Measurements from ENCODE around the gene LAYN.

LAYN gene

DNA sequence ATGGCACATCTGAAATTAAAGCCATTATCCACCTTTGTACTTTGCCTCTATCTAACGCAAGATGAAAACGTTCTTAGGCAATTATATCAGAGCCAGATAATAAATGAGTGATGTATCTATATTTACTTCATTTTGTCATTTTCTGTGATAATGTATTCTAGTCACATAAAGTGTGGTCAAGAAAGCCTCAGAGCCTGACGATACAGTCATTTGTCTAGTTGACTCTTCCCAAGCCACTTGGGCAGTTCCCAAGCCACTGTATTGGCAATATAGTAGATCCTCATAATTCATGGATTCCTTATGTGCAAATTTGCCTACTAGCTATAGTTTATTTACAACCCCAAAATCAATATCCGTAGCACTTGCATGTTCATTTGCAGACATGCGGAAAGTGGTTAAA lies 18.1 kb upstream of the LAYN start:
- Mint-ChIP-seq H3K4me3 (no peak overlapping the region), H3K36me3 (ENCODE audit: low read depth) (no peaks in the 10 kb centered on the region), H3K27ac (no peak overlapping the region), H3K9me3 (no peaks in the 10 kb centered on the region), H3K27me3 (ENCODE audit: low read depth) (no peaks in the 10 kb centered on the region), H3K4me1 (ENCODE audit: low read depth) (peaks cover 10% of the 10 kb centered on the region)
- DNase-seq (ENCODE audit: low spot score): no peak

DNA sequence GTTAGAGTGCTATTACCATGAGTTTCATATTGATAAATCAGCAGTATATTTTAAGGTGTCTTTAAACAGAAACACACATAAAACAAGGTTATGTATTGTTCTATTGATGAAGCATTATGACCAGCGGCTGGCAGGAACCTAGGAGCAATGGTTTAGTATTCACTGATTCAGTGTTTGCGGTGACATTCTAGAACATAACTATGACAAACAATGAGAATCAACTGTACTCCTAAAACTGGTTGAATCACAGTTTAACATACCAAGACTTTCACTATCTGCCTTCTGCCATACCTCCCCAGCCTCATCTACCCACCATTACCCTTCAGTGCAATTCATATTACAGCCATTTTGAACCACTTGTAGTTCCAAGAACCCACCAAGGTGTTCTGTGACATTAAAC lies 17.2 kb upstream of the LAYN start:
- Mint-ChIP-seq H3K4me1 (ENCODE audit: low read depth) (peaks cover 10% of the 10 kb centered on the region), H3K27ac (no peak overlapping the region), H3K27me3 (ENCODE audit: low read depth) (no peaks in the 10 kb centered on the region), H3K36me3 (ENCODE audit: low read depth) (no peaks in the 10 kb centered on the region), H3K9me3 (no peaks in the 10 kb centered on the region), H3K4me3 (no peak overlapping the region)
- DNase-seq (ENCODE audit: low spot score): no peak

DNA sequence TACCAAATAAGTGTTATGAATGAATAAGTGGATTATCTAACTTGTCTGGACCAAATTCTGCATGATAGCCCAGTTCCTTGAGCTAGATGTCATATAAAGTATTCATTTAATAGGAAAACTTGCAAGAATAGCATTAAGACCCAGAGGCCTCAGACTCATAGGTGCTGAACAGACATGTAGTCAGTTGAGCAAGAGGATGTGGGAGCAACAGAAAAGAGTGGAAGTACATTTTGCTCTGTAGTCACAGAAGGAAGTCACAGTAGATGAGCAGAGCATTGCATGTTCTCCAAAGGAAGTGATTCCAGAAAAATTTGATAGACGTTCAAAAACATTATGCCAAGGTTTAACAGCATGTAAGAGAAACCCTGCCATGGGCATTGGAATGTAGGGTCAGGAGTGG lies 16.5 kb upstream of the LAYN start:
- H3K4me3 Mint-ChIP-seq: no peak overlapping the region
- peaks cover 18% of the 10 kb centered on the region for H3K4me1 Mint-ChIP-seq (ENCODE audit: low read depth)
- H3K36me3 Mint-ChIP-seq (ENCODE audit: low read depth): no peaks in the 10 kb centered on the region
- DNase-seq (ENCODE audit: low spot score): no peak
- H3K27ac Mint-ChIP-seq: no peak overlapping the region
- H3K27me3 Mint-ChIP-seq (ENCODE audit: low read depth): no peaks in the 10 kb centered on the region
- H3K9me3 Mint-ChIP-seq: no peaks in the 10 kb centered on the region

DNA sequence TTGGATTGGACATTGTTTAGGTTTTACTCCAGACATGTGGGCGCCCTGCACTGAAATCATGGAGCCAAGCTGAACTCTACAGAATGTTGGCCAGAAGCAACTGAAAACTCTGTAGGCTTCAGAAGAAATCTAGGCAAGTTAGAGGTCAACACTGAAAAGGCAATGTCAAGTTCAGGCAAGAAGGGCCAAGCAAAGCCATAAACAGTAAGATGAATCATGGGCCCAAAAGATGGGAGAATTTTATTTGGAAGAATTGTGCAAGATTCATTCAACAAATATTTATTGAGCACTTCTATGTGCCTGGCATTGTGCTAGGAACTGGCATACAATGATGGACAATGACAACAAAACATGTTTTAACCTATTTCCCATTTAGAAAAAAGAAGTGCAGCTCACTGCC lies 15.1 kb upstream of the LAYN start:
- Mint-ChIP-seq H3K9me3 (no peaks in the 10 kb centered on the region), H3K4me3 (no peak overlapping the region), H3K36me3 (ENCODE audit: low read depth) (no peaks in the 10 kb centered on the region), H3K27ac (no peak overlapping the region), H3K4me1 (ENCODE audit: low read depth) (peaks cover 18% of the 10 kb centered on the region), H3K27me3 (ENCODE audit: low read depth) (no peaks in the 10 kb centered on the region)
- no peak for DNase-seq (ENCODE audit: low spot score)

DNA sequence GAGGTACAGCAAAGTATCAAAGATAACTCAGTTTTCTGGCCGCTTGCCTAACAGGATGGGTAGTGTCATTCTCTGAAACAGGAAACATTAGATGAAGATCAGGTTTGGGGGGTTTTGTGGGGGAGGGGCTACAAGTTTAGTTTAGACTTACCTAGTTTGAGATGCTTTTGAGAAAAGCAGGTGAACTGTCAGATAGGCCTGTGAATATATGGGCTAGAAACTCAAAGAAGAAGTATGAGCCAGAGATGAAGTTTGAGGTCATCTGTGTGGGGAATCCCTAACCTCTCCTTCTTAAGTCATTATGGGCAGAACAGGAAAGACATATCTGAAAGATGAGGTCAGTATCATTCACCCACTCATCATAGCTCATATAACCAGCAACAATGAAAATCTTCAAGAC lies 14.0 kb upstream of the LAYN start:
- DNase-seq (ENCODE audit: low spot score): no peak
- Mint-ChIP-seq H3K4me3 (no peak overlapping the region), H3K4me1 (ENCODE audit: low read depth) (peaks cover 21% of the 10 kb centered on the region)

DNA sequence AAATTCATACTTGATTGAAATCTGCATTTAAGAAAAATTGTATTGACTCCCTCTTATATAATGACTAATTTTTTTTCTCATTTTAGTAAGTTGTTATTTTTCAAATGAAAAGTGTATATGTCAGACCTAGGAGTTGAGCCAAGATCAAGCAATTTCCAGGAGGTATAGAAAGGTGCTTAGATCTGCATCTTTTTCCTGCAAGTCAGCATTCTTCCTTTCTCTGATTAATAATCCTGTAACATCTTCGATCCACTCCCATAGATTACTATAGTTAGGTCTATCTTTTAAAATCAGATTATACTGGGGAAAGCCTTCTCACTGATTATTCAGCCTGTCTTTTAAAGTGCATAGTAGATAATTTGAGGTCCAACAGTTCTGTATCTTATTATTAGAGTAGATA lies 13.2 kb upstream of the LAYN start:
- no peak for DNase-seq (ENCODE audit: low spot score)
- Mint-ChIP-seq H3K36me3 (ENCODE audit: low read depth) (no peaks in the 10 kb centered on the region), H3K27me3 (ENCODE audit: low read depth) (no peaks in the 10 kb centered on the region), H3K4me3 (no peak overlapping the region), H3K27ac (no peak overlapping the region), H3K4me1 (ENCODE audit: low read depth) (peaks cover 26% of the 10 kb centered on the region), H3K9me3 (no peaks in the 10 kb centered on the region)

More for the DNA sequence above, 14.0 kb upstream of the LAYN start:
- Mint-ChIP-seq H3K27me3 (ENCODE audit: low read depth) (no peaks in the 10 kb centered on the region), H3K9me3 (no peaks in the 10 kb centered on the region), H3K27ac (no peak overlapping the region), H3K36me3 (ENCODE audit: low read depth) (no peaks in the 10 kb centered on the region)

DNA sequence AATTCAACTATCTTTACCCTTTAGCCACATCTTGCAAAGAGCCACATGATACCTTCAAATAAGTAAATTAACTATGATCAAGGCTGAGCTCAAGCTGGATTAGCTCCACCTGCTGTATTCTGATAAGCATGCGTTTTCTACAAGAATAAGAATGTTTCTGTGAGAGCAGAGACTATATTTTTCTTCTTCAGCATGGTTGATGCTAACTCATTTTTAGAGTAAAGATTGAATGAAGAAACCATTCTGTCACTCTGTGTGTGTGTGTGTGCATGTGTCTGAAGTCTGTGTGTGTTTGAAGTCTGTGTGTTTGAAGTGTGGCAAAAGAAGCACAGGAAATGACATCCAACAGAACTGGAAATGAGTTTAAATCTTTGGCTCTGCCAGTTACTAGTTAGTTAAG lies 12.0 kb upstream of the LAYN start:
- no peaks in the 10 kb centered on the region for H3K36me3 Mint-ChIP-seq (ENCODE audit: low read depth)
- H3K4me3 Mint-ChIP-seq: no peak overlapping the region
- peaks cover under 1% of the 10 kb centered on the region for H3K27me3 Mint-ChIP-seq (ENCODE audit: low read depth)
- DNase-seq (ENCODE audit: low spot score): no peak
- H3K9me3 Mint-ChIP-seq: no peaks in the 10 kb centered on the region
- peaks cover 27% of the 10 kb centered on the region for H3K4me1 Mint-ChIP-seq (ENCODE audit: low read depth)
- H3K27ac Mint-ChIP-seq: peak overlapping the region; percentile 39

DNA sequence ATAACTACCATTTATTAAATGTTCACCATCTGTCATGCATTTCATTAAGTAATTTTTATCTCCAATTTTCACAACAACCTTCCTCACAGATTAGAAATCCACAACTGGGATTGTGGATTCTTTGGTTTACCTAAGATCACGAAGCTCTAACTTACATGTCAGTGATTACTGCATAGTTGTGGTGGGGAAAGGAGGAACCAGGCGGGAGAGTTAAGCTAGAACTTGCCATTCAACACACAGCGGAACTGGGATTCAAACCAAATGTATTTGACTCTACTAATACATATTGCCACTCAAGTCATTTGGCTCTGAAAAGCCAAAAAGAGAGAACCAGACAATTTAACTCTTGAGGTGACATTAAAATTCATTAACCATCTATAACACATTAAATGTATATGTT lies 10.4 kb upstream of the LAYN start:
- no peak for DNase-seq (ENCODE audit: low spot score)
- H3K27me3 Mint-ChIP-seq (ENCODE audit: low read depth): peaks cover 10% of the 10 kb centered on the region
- H3K9me3 Mint-ChIP-seq: no peaks in the 10 kb centered on the region
- no peak overlapping the region for H3K4me3 Mint-ChIP-seq
- peaks cover 27% of the 10 kb centered on the region for H3K4me1 Mint-ChIP-seq (ENCODE audit: low read depth)
- no peaks in the 10 kb centered on the region for H3K36me3 Mint-ChIP-seq (ENCODE audit: low read depth)
- H3K27ac Mint-ChIP-seq: no peak overlapping the region

DNA sequence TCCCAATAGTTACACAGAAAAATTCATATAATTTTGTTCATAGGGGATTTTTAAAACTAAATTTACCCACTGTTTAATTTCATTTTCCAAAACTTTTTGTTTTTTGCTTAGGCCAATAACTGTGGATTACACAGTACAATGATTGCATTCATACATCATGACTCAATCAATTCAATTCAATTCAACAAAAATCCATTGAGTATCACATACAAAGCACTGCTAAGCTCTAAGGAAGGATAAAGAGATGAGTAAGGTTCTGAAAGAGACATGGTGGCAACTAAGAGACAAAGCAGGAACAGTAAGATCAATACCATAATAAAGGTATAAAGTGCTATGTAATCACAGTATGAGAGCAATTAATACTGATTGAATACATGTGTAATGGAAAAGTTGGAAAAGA lies 9.4 kb upstream of the LAYN start:
- peaks cover 25% of the 10 kb centered on the region for H3K4me1 Mint-ChIP-seq (ENCODE audit: low read depth)
- H3K27ac Mint-ChIP-seq: no peak overlapping the region
- H3K4me3 Mint-ChIP-seq: no peak overlapping the region
- no peaks in the 10 kb centered on the region for H3K36me3 Mint-ChIP-seq (ENCODE audit: low read depth)
- H3K9me3 Mint-ChIP-seq: no peaks in the 10 kb centered on the region
- no peak for DNase-seq (ENCODE audit: low spot score)
- H3K27me3 Mint-ChIP-seq (ENCODE audit: low read depth): peaks cover 17% of the 10 kb centered on the region

DNA sequence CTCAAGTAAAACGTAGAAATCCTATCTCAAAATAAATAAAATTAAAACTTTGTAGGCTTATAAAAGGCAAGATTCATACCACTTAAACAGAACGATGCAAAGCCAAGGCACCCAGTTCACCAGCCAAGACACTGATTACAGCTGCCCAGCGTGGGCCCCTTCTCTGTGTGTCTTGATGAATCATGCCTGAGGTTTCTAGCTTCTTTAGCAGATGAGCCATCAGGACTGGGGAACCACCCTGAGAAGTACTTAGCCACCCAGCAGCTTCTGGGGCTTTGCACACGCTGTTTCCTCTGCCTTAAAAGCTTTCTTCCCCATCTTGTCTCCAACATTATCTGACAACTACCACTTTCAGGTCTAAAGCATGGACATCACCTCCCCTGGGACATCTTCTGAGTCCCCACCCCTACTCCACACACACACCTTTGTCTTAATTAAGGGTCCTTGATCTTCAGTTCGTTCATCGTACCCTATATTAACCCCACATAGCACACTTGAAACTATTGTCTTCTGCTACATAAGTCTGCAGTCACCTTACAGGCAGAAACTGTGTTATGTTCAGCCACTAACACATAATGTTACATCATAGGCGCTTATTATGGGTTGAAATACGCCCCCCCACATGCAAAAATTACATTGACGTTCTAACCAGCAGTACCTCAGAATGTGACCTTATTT lies 8.7 kb upstream of the LAYN start:
- peaks cover 20% of the 10 kb centered on the region for H3K4me1 Mint-ChIP-seq (ENCODE audit: low read depth)
- DNase-seq (ENCODE audit: low spot score): peak; percentile 77
- peaks cover 22% of the 10 kb centered on the region for H3K27me3 Mint-ChIP-seq (ENCODE audit: low read depth)
- no peak overlapping the region for H3K4me3 Mint-ChIP-seq
- H3K36me3 Mint-ChIP-seq (ENCODE audit: low read depth): no peaks in the 10 kb centered on the region
- no peaks in the 10 kb centered on the region for H3K9me3 Mint-ChIP-seq
- peak overlapping the region; percentile 75 for H3K27ac Mint-ChIP-seq

DNA sequence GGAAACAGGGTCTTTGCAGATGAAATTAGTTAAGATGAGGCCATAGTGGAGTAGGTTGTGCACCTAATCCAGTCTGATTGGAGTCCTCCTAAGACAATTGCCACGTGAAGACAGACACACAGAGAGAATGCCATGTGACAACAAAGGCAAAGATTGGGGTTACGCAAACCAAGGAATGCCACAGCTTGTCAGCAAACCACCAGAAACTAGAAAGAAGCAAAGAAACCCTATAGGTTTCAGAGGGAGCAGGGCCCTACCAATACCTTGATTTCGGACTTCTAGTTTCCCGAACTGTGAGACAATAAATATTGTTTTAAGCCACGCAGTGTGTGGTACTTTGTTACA lies 8.2 kb upstream of the LAYN start:
- Mint-ChIP-seq H3K27me3 (ENCODE audit: low read depth) (peaks cover 27% of the 10 kb centered on the region), H3K4me3 (no peak overlapping the region), H3K36me3 (ENCODE audit: low read depth) (no peaks in the 10 kb centered on the region), H3K4me1 (ENCODE audit: low read depth) (peaks cover 18% of the 10 kb centered on the region), H3K9me3 (no peaks in the 10 kb centered on the region), H3K27ac (no peak overlapping the region)
- DNase-seq (ENCODE audit: low spot score): no peak

DNA sequence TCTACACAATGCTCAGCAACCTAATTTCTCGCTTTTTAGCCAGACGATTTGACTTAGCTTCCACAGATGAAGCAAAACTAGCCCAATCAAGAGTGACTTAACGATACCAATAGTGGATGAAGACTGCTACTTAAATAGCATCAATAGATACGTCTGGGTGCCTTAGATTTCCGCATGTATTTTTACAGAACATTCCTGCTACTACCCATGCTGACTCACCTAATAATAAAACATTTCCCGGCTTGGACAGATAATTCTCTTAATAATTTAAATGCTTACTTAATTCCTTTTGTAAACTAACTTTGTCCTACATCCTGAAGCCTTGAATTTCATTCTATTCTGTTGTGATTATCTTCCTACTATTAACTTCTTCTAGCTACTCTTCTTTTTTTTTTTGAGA lies 5.2 kb upstream of the LAYN start:
- H3K4me1 Mint-ChIP-seq (ENCODE audit: low read depth): peaks cover 19% of the 10 kb centered on the region
- H3K9me3 Mint-ChIP-seq: peaks cover 9% of the 10 kb centered on the region
- H3K4me3 Mint-ChIP-seq: no peak overlapping the region
- DNase-seq (ENCODE audit: low spot score): no peak
- no peak overlapping the region for H3K27ac Mint-ChIP-seq
- H3K27me3 Mint-ChIP-seq (ENCODE audit: low read depth): peaks cover 54% of the 10 kb centered on the region
- no peaks in the 10 kb centered on the region for H3K36me3 Mint-ChIP-seq (ENCODE audit: low read depth)

DNA sequence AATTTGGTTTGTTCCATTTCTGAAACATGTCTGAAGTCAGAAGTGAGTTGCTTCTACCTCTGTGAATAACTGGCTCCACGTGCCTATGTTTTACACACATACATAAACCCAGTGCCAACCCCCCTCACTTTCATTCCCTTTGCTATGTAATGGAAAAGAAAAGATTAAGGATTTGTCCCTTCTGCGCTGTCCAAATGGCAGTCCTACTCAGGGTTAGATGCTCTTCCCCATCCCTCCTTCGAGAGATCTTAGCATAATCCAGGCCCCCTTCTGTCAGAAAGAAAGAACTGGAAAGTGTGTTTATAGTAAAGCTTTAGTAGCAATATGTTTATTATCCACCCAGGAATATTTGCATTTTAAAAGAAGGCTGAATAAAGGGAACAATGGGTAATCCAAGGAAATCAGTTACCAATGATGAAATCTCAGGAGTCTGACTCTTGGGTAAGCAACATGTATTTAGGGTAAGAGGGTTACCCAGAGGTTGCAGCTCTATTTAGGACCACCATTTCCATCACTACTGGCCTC lies 3.1 kb upstream of the LAYN start:
- H3K27me3 Mint-ChIP-seq (ENCODE audit: low read depth): peaks cover 67% of the 10 kb centered on the region
- no peak overlapping the region for H3K27ac Mint-ChIP-seq
- H3K4me1 Mint-ChIP-seq (ENCODE audit: low read depth): peaks cover 19% of the 10 kb centered on the region
- H3K4me3 Mint-ChIP-seq: no peak overlapping the region
- no peak for DNase-seq (ENCODE audit: low spot score)
- no peaks in the 10 kb centered on the region for H3K36me3 Mint-ChIP-seq (ENCODE audit: low read depth)
- H3K9me3 Mint-ChIP-seq: peaks cover 9% of the 10 kb centered on the region

DNA sequence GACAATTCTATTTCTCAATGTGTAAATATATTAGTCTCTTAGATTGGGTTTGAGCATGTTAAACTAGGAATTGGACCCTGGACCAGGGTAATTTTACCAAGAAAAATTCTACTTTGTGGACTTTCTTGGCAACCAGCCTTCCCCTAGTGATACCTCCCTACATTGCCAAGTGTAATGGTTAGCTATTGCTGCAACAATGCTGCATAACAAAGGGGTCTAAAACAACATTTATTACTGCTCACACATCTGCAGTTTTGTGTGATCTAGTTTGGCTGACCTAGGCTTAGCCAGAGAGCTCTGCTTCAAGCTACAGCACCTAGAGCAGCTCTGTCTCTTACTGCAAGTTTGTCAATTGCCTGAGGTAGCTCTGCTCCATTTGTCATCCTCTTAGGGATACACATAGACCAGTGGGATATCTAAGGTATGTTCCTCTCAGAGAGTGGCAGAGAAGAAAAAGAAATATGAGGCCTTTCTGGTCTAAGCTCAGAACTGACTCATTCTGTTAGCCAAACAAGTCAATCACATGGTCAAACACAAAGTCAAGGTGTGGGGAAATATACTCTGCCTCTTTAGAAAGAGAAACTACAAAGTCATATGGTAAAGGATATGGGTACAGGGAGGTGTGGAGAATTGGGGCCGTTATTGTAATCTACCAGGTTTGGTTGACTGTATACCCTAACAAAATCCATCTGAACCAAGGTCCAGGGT lies 2.0 kb upstream of the LAYN start:
- Mint-ChIP-seq H3K4me3 (peak overlapping the region; percentile 23), H3K27me3 (ENCODE audit: low read depth) (peaks cover 78% of the 10 kb centered on the region), H3K27ac (peak overlapping the region; percentile 28), H3K4me1 (ENCODE audit: low read depth) (peaks cover 22% of the 10 kb centered on the region), H3K36me3 (ENCODE audit: low read depth) (no peaks in the 10 kb centered on the region), H3K9me3 (peaks cover 9% of the 10 kb centered on the region)
- DNase-seq (ENCODE audit: low spot score): no peak

All from T-helper 2 cell treated with Interferon-gamma antibody and Interleukin-4, amounts not matched to agents 5 μg/mL and 100 μg/mL, for 36 hours (primary cell).